Measurements from ENCODE around the gene SMYD3.

- no peak for TF ChIP-seq EP300 (conservative IDR thresholded peaks at IDR 0.05; ENCODE audit: poor library complexity, severe bottlenecking)
- no peak for TF ChIP-seq CTCF (IDR thresholded peaks at IDR 0.05; ENCODE audit: poor library complexity, severe bottlenecking)
- no peak for TF ChIP-seq TAF1 (IDR thresholded peaks at IDR 0.05; ENCODE audit: low read depth)
These were observed 89.8 kb downstream of the SMYD3 start for GRCh38 chr1:246417152-246417812.

Data from neural cell (in vitro differentiated cells).